Activated naive CD8-positive, alpha-beta T cell treated with anti-CD3 and anti-CD28 coated beads, Interleukin-2, amount 50 U/mL, for 24 hours (primary cell): Measurements from ENCODE around the gene PMM2.
"Not testable (repeated sequence)": the region's sequence is repeated elsewhere in the genome, so short reads cannot be mapped to it uniquely, and the experiment has no call there.

Experiments
- ATAC-seq: fragments of 150-1000 bp; cut with Tn5 transposase; one replicate; pipeline ENCODE4 v1.10.0; 2021
- DNase-seq: peaks from one replicate; pipeline ENCODE4 v3.0.0; 2021
- H3K27ac Mint-ChIP-seq: one replicate; pipeline ENCODE4 v1.8.0; 2021; ENCODE audit warnings: mild to moderate bottlenecking, mixed read lengths
- H3K27me3 Mint-ChIP-seq: one replicate; pipeline ENCODE4 v1.8.0; 2021; ENCODE audit warnings: mixed read lengths
- H3K36me3 Mint-ChIP-seq: one replicate; pipeline ENCODE4 v1.8.0; 2021; ENCODE audit warnings: low read depth, mixed read lengths
- H3K4me1 Mint-ChIP-seq: one replicate; pipeline ENCODE4 v1.8.0; 2021; ENCODE audit warnings: mixed read lengths
- H3K4me3 Mint-ChIP-seq: one replicate; pipeline ENCODE4 v1.8.0; 2021; ENCODE audit warnings: mild to moderate bottlenecking, moderate library complexity, mixed read lengths
- H3K9me3 Mint-ChIP-seq: one replicate; pipeline ENCODE4 v1.8.0; 2021; ENCODE audit warnings: mixed read lengths

PMM2 gene

DNA sequence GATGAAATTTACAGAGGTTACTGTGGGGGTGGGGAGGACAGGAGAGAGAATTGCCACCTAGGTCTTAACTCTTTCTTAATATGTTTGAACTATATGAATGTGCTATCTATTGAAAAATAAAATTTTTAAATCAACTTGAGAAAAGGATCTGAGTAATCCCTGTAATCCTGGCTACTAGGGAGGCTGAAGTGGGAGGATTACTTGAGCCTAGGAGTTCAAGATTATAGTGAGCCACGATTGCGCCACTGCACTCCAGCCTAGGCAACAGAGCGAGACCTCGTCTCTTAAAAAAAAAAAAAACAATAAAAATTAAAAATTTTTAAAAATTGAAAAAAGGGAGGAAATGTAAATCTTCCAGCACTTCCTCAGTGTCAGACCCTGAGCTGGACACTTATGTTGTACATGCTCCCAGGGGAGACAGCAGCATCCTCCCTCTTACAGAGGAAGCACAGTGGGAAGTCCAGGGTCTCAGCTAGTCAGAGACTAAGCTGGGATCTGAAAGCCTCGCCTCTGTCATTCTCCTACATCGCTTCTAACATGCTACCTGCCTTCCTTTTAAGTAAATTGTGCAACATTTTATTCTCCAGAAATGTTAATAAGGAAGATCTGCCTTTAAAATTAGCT is 21.9 kb downstream of the PMM2 start:
- peaks cover 71% of the 10 kb centered on the region for H3K36me3 Mint-ChIP-seq

DNA sequence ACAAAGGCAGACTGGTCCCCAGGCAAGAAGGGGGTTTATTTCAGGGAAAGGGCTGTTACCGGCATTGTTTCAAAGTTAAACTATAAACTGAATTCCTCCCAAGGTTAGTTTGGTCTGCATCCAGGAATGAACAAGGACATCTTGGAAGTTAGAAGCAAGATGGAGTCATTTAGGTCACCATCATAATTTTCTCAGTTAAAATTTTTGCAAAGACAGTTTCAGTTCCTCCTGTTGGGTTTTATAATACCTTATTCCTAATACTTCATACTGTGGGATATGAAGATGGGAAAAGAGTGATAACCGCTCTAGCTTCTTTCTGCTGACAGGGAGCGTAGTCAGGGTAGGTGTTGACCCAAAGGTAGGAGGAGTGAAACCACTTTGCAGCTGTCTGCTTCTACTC is 24.8 kb downstream of the PMM2 start:
- H3K4me1 Mint-ChIP-seq, result peaks cover 7% of the 10 kb centered on the region
- peaks cover 63% of the 10 kb centered on the region for H3K36me3 Mint-ChIP-seq
- no peak for DNase-seq
- no peaks in the 10 kb centered on the region for H3K27me3 Mint-ChIP-seq
- no peaks in the 10 kb centered on the region for H3K9me3 Mint-ChIP-seq
- ATAC-seq, result no peak
- H3K4me3 Mint-ChIP-seq, result no peak overlapping the region
- H3K27ac Mint-ChIP-seq, result no peak overlapping the region

More for the DNA sequence above, 21.9 kb downstream of the PMM2 start:
- H3K27ac Mint-ChIP-seq, result no peak overlapping the region
- ATAC-seq (no peak), DNase-seq (no peak)
- H3K9me3 Mint-ChIP-seq, result no peaks in the 10 kb centered on the region
- H3K4me3 Mint-ChIP-seq, result no peak overlapping the region
- H3K27me3 Mint-ChIP-seq, result no peaks in the 10 kb centered on the region
- H3K4me1 Mint-ChIP-seq, result peaks cover 20% of the 10 kb centered on the region

- H3K4me1 Mint-ChIP-seq, result peaks cover 2% of the 10 kb centered on the region
- ATAC-seq (no peak), DNase-seq (no peak)
- peaks cover 64% of the 10 kb centered on the region for H3K36me3 Mint-ChIP-seq
- H3K4me3 Mint-ChIP-seq, result no peak overlapping the region
- no peaks in the 10 kb centered on the region for H3K27me3 Mint-ChIP-seq
- H3K27ac Mint-ChIP-seq, result no peak overlapping the region
- H3K9me3 Mint-ChIP-seq, result no peaks in the 10 kb centered on the region
Measured at GRCh38 chr16:8826278-8826879, 28.7 kb downstream of the PMM2 start.

DNA sequence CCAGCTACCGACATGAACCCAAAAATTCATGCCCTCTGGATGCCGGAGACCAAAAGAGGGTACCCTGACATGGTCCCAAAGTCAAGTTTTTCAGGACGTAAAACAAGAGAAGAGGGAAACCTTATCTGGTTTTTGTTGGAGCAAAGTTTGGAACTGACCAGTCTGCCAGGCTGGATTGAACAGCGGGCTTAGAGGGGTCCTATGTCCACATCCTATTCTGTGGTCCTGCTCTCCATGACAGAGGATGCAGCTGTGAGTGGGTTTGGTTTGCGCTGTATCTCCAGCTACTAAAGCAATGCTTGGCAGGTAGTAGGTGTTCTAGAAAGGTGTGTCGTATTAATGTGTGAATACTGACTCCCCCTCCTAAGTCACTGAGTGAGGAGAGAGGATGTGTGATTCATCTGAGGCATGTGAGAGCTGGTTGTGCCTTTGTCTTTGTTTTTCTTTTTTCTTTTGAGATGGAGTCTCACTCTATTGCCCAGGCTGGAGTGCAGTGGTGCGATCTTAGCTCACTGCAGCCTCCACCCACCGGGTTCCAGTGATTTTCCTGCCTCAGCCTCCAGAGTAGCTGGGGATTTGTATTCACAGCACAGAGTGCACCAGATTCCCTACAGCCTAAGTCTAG is 31.0 kb downstream of the PMM2 start:
- H3K27ac Mint-ChIP-seq, result no peak overlapping the region
- H3K4me1 Mint-ChIP-seq, result peaks cover 5% of the 10 kb centered on the region
- no peak overlapping the region for H3K4me3 Mint-ChIP-seq
- DNase-seq, result no peak
- no peaks in the 10 kb centered on the region for H3K9me3 Mint-ChIP-seq
- peak; percentile 7 for ATAC-seq
- H3K27me3 Mint-ChIP-seq, result no peaks in the 10 kb centered on the region
- peaks cover 63% of the 10 kb centered on the region for H3K36me3 Mint-ChIP-seq

- Mint-ChIP-seq H3K27ac (no peak overlapping the region), H3K9me3 (no peaks in the 10 kb centered on the region), H3K27me3 (no peaks in the 10 kb centered on the region), H3K36me3 (peaks cover 47% of the 10 kb centered on the region), H3K4me3 (no peak overlapping the region), H3K4me1 (peaks cover 5% of the 10 kb centered on the region)
- ATAC-seq (no peak), DNase-seq (no peak)
Measured at GRCh38 chr16:8831450-8831849, 33.8 kb downstream of the PMM2 start.

DNA sequence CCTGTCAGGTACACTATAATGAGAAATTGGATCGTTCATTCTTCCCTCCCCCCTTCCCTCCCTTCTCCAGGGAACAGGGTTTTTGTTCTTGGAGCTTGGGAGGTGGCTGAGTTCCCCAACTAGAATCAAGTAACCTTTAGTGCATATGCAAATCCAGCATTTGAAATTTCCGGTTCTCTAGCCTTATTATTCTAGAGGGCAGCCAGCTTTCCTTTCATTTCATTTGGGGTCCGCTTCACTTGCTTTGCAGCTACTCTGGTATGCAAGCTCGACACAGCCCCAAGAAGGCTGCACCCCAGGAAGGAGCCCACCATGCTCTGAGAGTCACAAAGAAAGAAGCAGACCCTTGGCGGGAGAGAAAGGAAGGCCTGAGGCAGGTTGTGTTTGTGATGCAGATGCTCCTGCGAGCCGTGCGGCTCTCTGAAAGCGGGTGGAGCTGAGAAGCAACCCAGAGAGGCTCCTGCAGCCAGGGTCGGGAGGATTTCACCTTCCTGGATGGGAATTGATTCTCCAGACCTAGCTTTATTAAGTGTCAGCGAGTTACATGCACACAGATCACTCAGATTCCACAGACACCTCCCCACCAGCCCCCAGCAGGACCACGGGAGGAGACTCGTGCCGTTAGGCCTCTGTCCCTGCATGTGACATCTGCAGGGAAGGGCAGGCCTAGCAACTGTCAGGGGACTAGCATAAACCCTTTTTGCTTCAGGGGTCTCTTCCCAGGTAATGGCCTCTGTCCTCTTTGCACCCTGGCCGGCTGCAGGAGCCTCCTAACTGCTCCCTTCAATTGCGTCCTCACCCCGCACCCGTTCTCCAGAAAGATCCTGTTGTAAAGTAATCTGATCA is 34.5 kb downstream of the PMM2 start:
- H3K9me3 Mint-ChIP-seq, result no peaks in the 10 kb centered on the region
- peaks cover 43% of the 10 kb centered on the region for H3K36me3 Mint-ChIP-seq
- peaks cover 5% of the 10 kb centered on the region for H3K4me1 Mint-ChIP-seq
- no peak overlapping the region for H3K27ac Mint-ChIP-seq
- DNase-seq, result no peak
- no peak overlapping the region for H3K4me3 Mint-ChIP-seq
- ATAC-seq, result no peak
- no peaks in the 10 kb centered on the region for H3K27me3 Mint-ChIP-seq

GRCh38 chr16:8832717-8833105 is 35.1 kb downstream of the PMM2 start:
- H3K27me3 Mint-ChIP-seq, result no peaks in the 10 kb centered on the region
- ATAC-seq (peak; percentile 36), DNase-seq (no peak)
- no peak overlapping the region for H3K4me3 Mint-ChIP-seq
- peaks cover 5% of the 10 kb centered on the region for H3K4me1 Mint-ChIP-seq
- H3K27ac Mint-ChIP-seq, result peak overlapping the region; percentile 50
- H3K36me3 Mint-ChIP-seq, result peaks cover 42% of the 10 kb centered on the region
- no peaks in the 10 kb centered on the region for H3K9me3 Mint-ChIP-seq

GRCh38 chr16:8836797-8837196 is 39.2 kb downstream of the PMM2 start:
- not testable (repeated sequence) for H3K27me3 Mint-ChIP-seq, H3K27ac Mint-ChIP-seq, H3K4me3 Mint-ChIP-seq, H3K4me1 Mint-ChIP-seq, H3K9me3 Mint-ChIP-seq, ATAC-seq, H3K36me3 Mint-ChIP-seq, DNase-seq

DNA sequence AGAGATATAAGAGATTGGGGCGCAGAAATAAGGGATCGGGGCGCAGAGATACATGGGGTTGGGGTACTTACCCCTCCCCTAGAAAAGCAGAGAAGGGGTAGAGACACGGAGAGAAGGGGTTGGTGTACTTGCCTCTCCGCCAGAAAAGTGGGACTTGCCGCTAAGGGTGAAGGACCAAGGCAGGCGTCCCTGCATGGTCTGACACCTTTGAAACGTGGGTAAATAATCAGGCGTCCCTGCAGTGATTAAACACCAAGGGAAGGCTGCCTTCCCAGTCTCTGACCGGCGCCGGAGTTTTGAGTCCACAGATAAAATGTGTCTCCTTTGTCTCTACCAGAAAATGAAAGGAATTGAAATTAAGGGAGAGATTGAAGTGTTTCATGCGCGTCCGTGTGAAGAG is 40.0 kb downstream of the PMM2 start:
- H3K4me3 Mint-ChIP-seq, H3K27ac Mint-ChIP-seq, H3K4me1 Mint-ChIP-seq, H3K27me3 Mint-ChIP-seq, DNase-seq, ATAC-seq, H3K9me3 Mint-ChIP-seq: not testable (repeated sequence)
- peaks cover 12% of the 10 kb centered on the region for H3K36me3 Mint-ChIP-seq

DNA sequence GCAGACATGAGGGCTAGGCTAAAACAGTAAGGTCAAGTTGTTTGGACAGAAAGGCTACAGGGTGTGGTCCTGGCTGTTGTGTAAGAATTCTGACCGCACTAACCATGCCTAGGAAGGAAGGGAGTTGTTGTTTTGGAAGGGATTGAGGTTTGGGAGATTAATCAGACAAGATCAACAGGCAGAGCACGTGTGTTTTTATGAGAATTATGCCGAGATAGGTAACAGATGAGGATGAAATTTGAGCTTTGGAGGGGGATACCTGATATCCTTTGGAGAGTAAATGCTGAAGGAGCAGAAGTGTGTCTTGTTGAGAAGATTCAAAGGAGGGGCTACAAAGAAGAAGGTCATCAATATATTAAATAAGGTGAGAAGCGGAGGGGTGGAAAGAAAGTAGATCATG is 44.4 kb downstream of the PMM2 start:
- not testable (repeated sequence) for H3K4me3 Mint-ChIP-seq, H3K4me1 Mint-ChIP-seq, DNase-seq, H3K36me3 Mint-ChIP-seq, H3K27me3 Mint-ChIP-seq, H3K9me3 Mint-ChIP-seq, ATAC-seq
- peak overlapping the region; percentile 25 for H3K27ac Mint-ChIP-seq

- not testable (repeated sequence) for H3K27me3 Mint-ChIP-seq, H3K4me3 Mint-ChIP-seq, ATAC-seq, H3K9me3 Mint-ChIP-seq, H3K4me1 Mint-ChIP-seq, DNase-seq, H3K27ac Mint-ChIP-seq
- H3K36me3 Mint-ChIP-seq, result peaks cover 12% of the 10 kb centered on the region
Measured at GRCh38 chr16:8843296-8843695, 45.7 kb downstream of the PMM2 start.

DNA sequence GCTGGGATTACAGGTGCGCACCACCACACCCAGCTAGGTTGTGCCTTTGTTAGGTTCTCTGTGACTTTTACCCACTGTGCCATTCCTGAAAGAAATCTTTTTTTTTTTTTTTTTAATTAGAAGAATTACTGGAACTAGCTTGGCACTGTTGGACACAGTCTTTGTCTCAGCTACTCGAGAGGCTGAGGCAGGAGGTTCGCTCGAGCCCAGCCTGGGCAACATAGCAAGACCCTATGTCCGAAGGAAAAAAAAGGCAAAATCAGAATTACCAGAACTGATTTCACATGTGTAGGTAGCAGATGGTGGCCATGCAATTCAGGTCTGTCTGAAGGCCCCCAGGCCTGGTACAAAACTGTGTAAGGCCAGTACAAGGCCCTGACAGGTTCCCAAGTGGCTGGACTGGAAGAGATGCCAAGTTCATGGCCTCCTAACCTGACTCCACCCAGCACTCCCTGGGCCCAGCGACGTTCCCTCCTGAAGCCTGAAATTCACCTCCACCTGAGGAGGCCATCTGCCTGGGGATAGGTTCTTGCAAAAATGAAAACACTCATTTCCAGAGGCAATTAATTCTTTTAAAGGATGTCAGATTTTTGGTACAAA is 48.2 kb downstream of the PMM2 start:
- Mint-ChIP-seq H3K27ac (no peak overlapping the region), H3K36me3 (peaks cover 23% of the 10 kb centered on the region)

DNA sequence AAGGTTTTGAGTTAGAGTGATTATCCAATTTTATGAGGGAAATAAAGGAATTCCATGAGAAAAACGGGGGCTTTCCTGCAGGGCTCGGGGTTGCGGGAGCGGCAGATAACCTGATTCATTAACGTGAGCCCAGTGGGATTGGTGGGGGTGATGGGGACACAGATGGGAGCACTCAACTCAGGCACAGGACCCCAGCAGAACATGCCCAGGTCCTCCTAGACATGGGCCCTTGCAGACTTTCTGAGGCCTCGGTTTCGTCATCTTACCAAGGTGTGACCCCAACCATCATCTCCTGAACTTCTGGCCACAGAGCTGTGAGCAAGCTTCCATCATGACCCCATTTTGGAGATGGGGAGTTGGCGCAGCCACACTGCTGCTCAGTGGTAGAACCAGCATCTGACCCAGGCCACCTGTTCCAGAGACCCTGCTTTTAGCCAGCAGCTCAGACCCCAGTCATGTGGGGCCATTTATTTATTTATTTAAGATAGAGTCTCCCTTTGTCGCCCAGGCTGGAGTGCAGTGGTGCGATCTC is 48.8 kb downstream of the PMM2 start:
- no peaks in the 10 kb centered on the region for H3K9me3 Mint-ChIP-seq
- ATAC-seq (no peak), DNase-seq (no peak)
- H3K4me1 Mint-ChIP-seq, result peaks cover 11% of the 10 kb centered on the region
- peaks cover 26% of the 10 kb centered on the region for H3K36me3 Mint-ChIP-seq
- no peak overlapping the region for H3K4me3 Mint-ChIP-seq
- no peak overlapping the region for H3K27ac Mint-ChIP-seq
- no peaks in the 10 kb centered on the region for H3K27me3 Mint-ChIP-seq

More for the DNA sequence above, 48.2 kb downstream of the PMM2 start:
- Mint-ChIP-seq H3K27me3 (no peaks in the 10 kb centered on the region), H3K9me3 (no peaks in the 10 kb centered on the region), H3K4me3 (no peak overlapping the region), H3K4me1 (peaks cover 11% of the 10 kb centered on the region)
- ATAC-seq (no peak), DNase-seq (no peak)

- Mint-ChIP-seq H3K36me3 (peaks cover 28% of the 10 kb centered on the region), H3K27ac (no peak overlapping the region), H3K9me3 (no peaks in the 10 kb centered on the region), H3K27me3 (no peaks in the 10 kb centered on the region), H3K4me3 (no peak overlapping the region), H3K4me1 (peaks cover 11% of the 10 kb centered on the region)
- no peak for DNase-seq
- ATAC-seq, result no peak
Measured at GRCh38 chr16:8847145-8847544, 49.5 kb downstream of the PMM2 start.
